ENCODE measurements around the gene PAPOLA.
A peak's percentile ranks its signal among the peaks of the same experiment; 100 is the strongest.

PAPOLA gene

DNA sequence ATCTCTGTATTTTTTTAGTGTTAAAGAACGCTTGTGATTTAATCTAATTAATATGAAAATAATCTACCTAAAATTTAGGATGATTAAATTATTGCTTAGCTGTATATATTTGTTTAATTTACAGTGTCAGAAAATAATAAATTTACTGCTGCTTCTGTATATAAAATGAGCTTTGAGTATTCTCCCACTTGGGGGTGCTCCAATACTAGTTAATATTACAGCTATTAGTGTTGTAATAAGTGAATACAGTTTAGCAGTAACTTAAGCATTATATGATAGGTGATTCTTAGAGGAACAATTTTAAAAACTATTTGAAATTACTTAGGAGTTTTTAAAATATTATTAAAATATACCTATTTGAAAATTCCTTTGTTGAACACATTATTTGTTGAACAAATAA lies 62.2 kb downstream of the PAPOLA start:
- Histone ChIP-seq H3K4me1 (no peaks in the 10 kb centered on the region), H3K27ac (no peak overlapping the region), H3K9ac (no peak overlapping the region), H3K27me3 (ENCODE audit: control insufficient read depth, insufficient read depth, low read length) (no peaks in the 10 kb centered on the region), H2AFZ (no peak overlapping the region), H3K4me2 (ENCODE audit: low read length) (no peak overlapping the region), H3K9me3 (ENCODE audit: control insufficient read depth, low read length) (no peaks in the 10 kb centered on the region), H3K4me3 (ENCODE audit: low read depth, low read length) (no peak overlapping the region), H3K79me2 (no peaks in the 10 kb centered on the region), H3K36me3 (ENCODE audit: control insufficient read depth, insufficient read depth, low read length) (no peaks in the 10 kb centered on the region)
- TF ChIP-seq, protein P1, sequence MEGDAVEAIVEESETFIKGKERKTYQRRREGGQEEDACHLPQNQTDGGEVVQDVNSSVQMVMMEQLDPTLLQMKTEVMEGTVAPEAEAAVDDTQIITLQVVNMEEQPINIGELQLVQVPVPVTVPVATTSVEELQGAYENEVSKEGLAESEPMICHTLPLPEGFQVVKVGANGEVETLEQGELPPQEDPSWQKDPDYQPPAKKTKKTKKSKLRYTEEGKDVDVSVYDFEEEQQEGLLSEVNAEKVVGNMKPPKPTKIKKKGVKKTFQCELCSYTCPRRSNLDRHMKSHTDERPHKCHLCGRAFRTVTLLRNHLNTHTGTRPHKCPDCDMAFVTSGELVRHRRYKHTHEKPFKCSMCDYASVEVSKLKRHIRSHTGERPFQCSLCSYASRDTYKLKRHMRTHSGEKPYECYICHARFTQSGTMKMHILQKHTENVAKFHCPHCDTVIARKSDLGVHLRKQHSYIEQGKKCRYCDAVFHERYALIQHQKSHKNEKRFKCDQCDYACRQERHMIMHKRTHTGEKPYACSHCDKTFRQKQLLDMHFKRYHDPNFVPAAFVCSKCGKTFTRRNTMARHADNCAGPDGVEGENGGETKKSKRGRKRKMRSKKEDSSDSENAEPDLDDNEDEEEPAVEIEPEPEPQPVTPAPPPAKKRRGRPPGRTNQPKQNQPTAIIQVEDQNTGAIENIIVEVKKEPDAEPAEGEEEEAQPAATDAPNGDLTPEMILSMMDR (IDR thresholded peaks at IDR 0.05), result peak; percentile 11

DNA sequence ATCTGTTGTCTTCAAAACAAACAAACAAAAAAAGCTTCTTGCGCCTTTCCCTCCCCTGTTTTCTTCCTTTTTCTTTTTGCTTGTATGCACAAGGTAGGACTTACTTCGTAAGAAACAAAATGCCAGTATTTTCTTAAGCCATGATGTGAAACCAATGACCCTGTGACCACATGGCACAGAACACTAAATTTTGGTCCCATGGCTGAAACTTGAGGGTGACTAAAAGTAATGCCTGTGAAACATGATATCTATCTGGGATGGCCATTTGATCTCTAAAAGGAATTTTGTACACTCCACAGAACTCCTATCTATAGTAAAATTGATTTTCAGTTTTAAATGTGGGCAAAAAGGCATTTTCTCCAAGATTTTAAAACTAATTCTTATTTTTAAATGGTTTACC lies 63.6 kb downstream of the PAPOLA start:
- no peak overlapping the region for H3K4me2 ChIP-seq (ENCODE audit: low read length)
- H3K4me1 ChIP-seq, result no peaks in the 10 kb centered on the region
- H3K79me2 ChIP-seq, result no peaks in the 10 kb centered on the region
- H3K9ac ChIP-seq, result no peak overlapping the region
- H3K9me3 ChIP-seq (ENCODE audit: control insufficient read depth, low read length), result no peaks in the 10 kb centered on the region
- no peaks in the 10 kb centered on the region for H3K36me3 ChIP-seq (ENCODE audit: control insufficient read depth, insufficient read depth, low read length)
- H2AFZ ChIP-seq, result no peak overlapping the region
- TF ChIP-seq, protein P1 (IDR thresholded peaks at IDR 0.05), result no peak
- no peaks in the 10 kb centered on the region for H3K27me3 ChIP-seq (ENCODE audit: control insufficient read depth, insufficient read depth, low read length)
- no peak overlapping the region for H3K27ac ChIP-seq
- no peak overlapping the region for H3K4me3 ChIP-seq (ENCODE audit: low read depth, low read length)

DNA sequence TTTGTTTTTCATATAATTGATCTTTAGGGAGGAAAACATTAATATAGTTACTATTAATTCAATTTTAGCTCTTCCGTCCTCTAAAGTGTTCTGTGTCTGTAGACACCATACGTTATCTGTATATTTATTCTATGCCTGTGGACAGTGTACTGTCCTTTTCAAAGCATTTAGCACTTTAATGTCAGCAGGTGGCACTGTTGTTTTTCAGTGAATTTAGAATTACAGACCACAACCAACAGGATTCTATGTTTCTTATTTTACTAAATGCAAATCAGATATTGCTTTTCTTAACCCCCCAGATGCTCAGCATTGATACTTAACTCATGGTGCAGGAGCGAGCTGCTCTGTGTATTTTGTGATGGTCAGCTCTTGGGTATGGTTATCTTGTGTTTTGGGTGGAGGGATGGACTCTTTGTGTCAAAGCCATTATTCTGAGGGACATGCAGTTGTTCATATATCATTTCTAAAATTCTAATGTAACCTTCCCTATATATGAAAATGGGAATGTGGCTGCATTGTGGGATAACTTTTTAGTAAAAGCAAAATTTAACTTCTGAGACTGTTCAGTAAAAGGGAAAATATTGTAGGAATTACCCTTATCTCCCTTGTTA lies 65.2 kb downstream of the PAPOLA start:
- Histone ChIP-seq H3K4me1 (no peaks in the 10 kb centered on the region), H3K4me2 (ENCODE audit: low read length) (no peak overlapping the region), H2AFZ (no peak overlapping the region), H3K36me3 (ENCODE audit: control insufficient read depth, insufficient read depth, low read length) (no peaks in the 10 kb centered on the region), H3K27ac (no peak overlapping the region), H3K27me3 (ENCODE audit: control insufficient read depth, insufficient read depth, low read length) (no peaks in the 10 kb centered on the region), H3K79me2 (no peaks in the 10 kb centered on the region), H3K4me3 (ENCODE audit: low read depth, low read length) (no peak overlapping the region), H3K9me3 (ENCODE audit: control insufficient read depth, low read length) (no peaks in the 10 kb centered on the region), H3K9ac (no peak overlapping the region)
- TF ChIP-seq, protein P1 (IDR thresholded peaks at IDR 0.05), result peak; percentile 49

DNA sequence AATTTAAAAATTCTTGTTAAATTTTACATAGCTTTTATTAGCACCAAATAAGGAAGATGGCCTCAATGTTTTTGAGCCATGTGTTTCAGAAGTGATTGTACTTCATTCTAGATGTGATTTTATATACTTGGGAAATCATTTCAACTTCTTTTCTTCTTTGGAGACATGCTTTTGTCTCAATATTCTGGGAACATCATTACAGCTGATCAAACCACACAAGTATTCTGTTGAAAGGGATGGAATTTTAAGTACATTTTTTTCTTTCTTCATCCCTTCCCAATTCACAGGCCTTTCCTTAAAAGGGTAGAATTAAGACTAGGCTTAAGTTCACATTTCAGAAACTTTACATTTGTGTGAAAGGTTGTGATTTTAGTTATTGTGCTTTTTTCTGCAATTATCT lies 66.4 kb downstream of the PAPOLA start:
- H2AFZ ChIP-seq, result no peak overlapping the region
- H3K27me3 ChIP-seq (ENCODE audit: control insufficient read depth, insufficient read depth, low read length), result no peaks in the 10 kb centered on the region
- no peak overlapping the region for H3K4me3 ChIP-seq (ENCODE audit: low read depth, low read length)
- H3K36me3 ChIP-seq (ENCODE audit: control insufficient read depth, insufficient read depth, low read length), result no peaks in the 10 kb centered on the region
- H3K9me3 ChIP-seq (ENCODE audit: control insufficient read depth, low read length), result no peaks in the 10 kb centered on the region
- no peaks in the 10 kb centered on the region for H3K4me1 ChIP-seq
- no peaks in the 10 kb centered on the region for H3K79me2 ChIP-seq
- H3K4me2 ChIP-seq (ENCODE audit: low read length), result no peak overlapping the region
- TF ChIP-seq, protein P1 (IDR thresholded peaks at IDR 0.05), result no peak
- H3K9ac ChIP-seq, result no peak overlapping the region
- no peak overlapping the region for H3K27ac ChIP-seq

DNA sequence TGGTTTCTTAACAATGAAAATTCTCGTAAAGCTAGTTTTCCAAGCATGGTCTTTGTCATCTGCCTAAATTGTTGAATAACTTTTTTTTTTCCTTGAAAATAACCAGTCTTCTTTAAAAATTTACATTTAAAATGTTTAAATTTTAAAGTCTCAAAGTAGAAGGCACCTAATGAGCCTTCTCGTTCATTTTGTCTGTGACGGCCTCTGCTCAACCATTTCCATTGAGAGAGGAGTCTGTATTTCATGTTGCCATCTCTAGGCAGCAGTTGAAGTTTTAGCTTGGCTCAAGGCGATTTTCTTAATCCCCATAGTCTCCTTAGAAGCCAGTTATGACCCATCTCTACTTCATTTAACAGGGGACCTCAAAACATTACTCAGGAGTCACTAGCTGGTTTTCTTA lies 69.1 kb downstream of the PAPOLA start:
- peaks cover 9% of the 10 kb centered on the region for H3K4me1 ChIP-seq
- no peaks in the 10 kb centered on the region for H3K27me3 ChIP-seq (ENCODE audit: control insufficient read depth, insufficient read depth, low read length)
- TF ChIP-seq, protein P1 (IDR thresholded peaks at IDR 0.05), result no peak
- no peak overlapping the region for H3K4me3 ChIP-seq (ENCODE audit: low read depth, low read length)
- H3K36me3 ChIP-seq (ENCODE audit: control insufficient read depth, insufficient read depth, low read length), result no peaks in the 10 kb centered on the region
- H3K27ac ChIP-seq, result no peak overlapping the region
- no peaks in the 10 kb centered on the region for H3K9me3 ChIP-seq (ENCODE audit: control insufficient read depth, low read length)
- no peak overlapping the region for H3K9ac ChIP-seq
- no peak overlapping the region for H2AFZ ChIP-seq
- no peak overlapping the region for H3K4me2 ChIP-seq (ENCODE audit: low read length)
- no peaks in the 10 kb centered on the region for H3K79me2 ChIP-seq
